GM19240 (cell line): Measurements from ENCODE around the gene CDC42SE2.

Experiments
- DNase-seq: peaks from one replicate; pipeline ENCODE4 v3.0.0; 2011; ENCODE audit warnings: low spot score; ENCODE audit not compliant: insufficient read length

CDC42SE2 gene

GRCh38 chr5:131431794-131432193 lies 167.9 kb downstream of the CDC42SE2 start:
- DNase-seq: no peak

GRCh38 chr5:131433109-131433508 lies 169.3 kb downstream of the CDC42SE2 start:
- DNase-seq: no peak

- no peak for DNase-seq
These were observed 172.2 kb downstream of the CDC42SE2 start for GRCh38 chr5:131436081-131436480.

GRCh38 chr5:131441184-131441583 lies 177.3 kb downstream of the CDC42SE2 start:
- no peak for DNase-seq
